ENCODE results near the gene FFAR3. TPM values are rescaled to one million over a fixed set of nuclear protein-coding genes. Genes with fewer than 3 reads are reported as not detected.

The FFAR3 gene
- total RNA-seq, 2 donors from 2014 or later, result 0.27 TPM; not detected in 1

- Histone ChIP-seq H3K4me3 (no peak overlapping the region), H3K27ac (no peak overlapping the region), H3K36me3 (no peaks in the 10 kb centered on the region), H3K9me3 (no peaks in the 10 kb centered on the region), H3K4me1 (no peaks in the 10 kb centered on the region), H3K9ac (ENCODE audit: low read depth in 2 of 2, low read length in 2 of 2) (no peak overlapping the region), H3K27me3 (no peaks in the 10 kb centered on the region)
- no peak for TF ChIP-seq CTCF (IDR thresholded peaks at IDR 0.05)
- DNase-seq, result no peak
- intact Hi-C loops (cut with DNase I), result no loop called here
These were observed 34.8 kb downstream of the FFAR3 start for GRCh38 chr19:35392742-35393715.

- peak; percentile 24 for DNase-seq
- Histone ChIP-seq H3K9ac (ENCODE audit: low read depth in 2 of 2, low read length in 2 of 2) (no peak overlapping the region), H3K4me1 (no peaks in the 10 kb centered on the region), H3K27me3 (no peaks in the 10 kb centered on the region), H3K4me3 (no peak overlapping the region), H3K27ac (no peak overlapping the region), H3K9me3 (no peaks in the 10 kb centered on the region), H3K36me3 (no peaks in the 10 kb centered on the region)
- TF ChIP-seq CTCF (IDR thresholded peaks at IDR 0.05), result no peak
- intact Hi-C loops (cut with DNase I), result no loop called here
These were observed 37.3 kb downstream of the FFAR3 start for GRCh38 chr19:35395382-35396199.

- no peaks in the 10 kb centered on the region for H3K9me3 ChIP-seq
- no peaks in the 10 kb centered on the region for H3K36me3 ChIP-seq
- no peak for DNase-seq
- H3K9ac ChIP-seq (ENCODE audit: low read depth in 2 of 2, low read length in 2 of 2), result no peak overlapping the region
- no peak overlapping the region for H3K4me3 ChIP-seq
- H3K4me1 ChIP-seq, result no peaks in the 10 kb centered on the region
- no peaks in the 10 kb centered on the region for H3K27me3 ChIP-seq
- TF ChIP-seq CTCF (IDR thresholded peaks at IDR 0.05), result no peak
- no peak overlapping the region for H3K27ac ChIP-seq
- intact Hi-C loops (cut with DNase I), result no loop called here
These were observed 38.1 kb downstream of the FFAR3 start for GRCh38 chr19:35396240-35396885.

- no peaks in the 10 kb centered on the region for H3K9me3 ChIP-seq
- H3K4me1 ChIP-seq, result no peaks in the 10 kb centered on the region
- no peak overlapping the region for H3K27ac ChIP-seq
- H3K4me3 ChIP-seq, result no peak overlapping the region
- no peak overlapping the region for H3K9ac ChIP-seq (ENCODE audit: low read depth in 2 of 2, low read length in 2 of 2)
- intact Hi-C loops (cut with DNase I), result no loop called here
- no peaks in the 10 kb centered on the region for H3K27me3 ChIP-seq
- DNase-seq, result no peak
- no peaks in the 10 kb centered on the region for H3K36me3 ChIP-seq
- no peak for TF ChIP-seq CTCF (IDR thresholded peaks at IDR 0.05)
These were observed 38.8 kb downstream of the FFAR3 start for GRCh38 chr19:35397064-35397463.

GRCh38 chr19:35398570-35398969 is 40.3 kb downstream of the FFAR3 start:
- no peak for TF ChIP-seq CTCF (IDR thresholded peaks at IDR 0.05)
- H3K36me3 ChIP-seq, result no peaks in the 10 kb centered on the region
- H3K9ac ChIP-seq (ENCODE audit: low read depth in 2 of 2, low read length in 2 of 2), result no peak overlapping the region
- no peaks in the 10 kb centered on the region for H3K4me1 ChIP-seq
- no peak for DNase-seq
- no peaks in the 10 kb centered on the region for H3K27me3 ChIP-seq
- no peak overlapping the region for H3K4me3 ChIP-seq
- no peaks in the 10 kb centered on the region for H3K9me3 ChIP-seq
- H3K27ac ChIP-seq, result no peak overlapping the region
- intact Hi-C loops (cut with DNase I), result no loop called here

Measured in colonic mucosa (tissue), 4 donors.